HCT116 (cell line): Measurements from ENCODE around the gene AP1S1. TPM values are rescaled to one million over a fixed set of nuclear protein-coding genes. Genes with fewer than 3 reads are reported as not detected.

ENCODE experiments used
- ATAC-seq: fragments of 200-7000 bp; cut with Tn5 transposase; 2 replicates; pipeline ENCODE4 v1.9.1; 2020; ENCODE audit warnings: mild to moderate bottlenecking, moderate library complexity
- BruUV-seq: library from RNA; stranded (reverse); fragments of 400-500 nt; replicated peaks from 2 replicates; lab custom pipeline; 2021; lab: Mats Ljungman, UMichigan
- CTCF ChIA-PET: fragments of 300-600 bp; sonication (Branson Sonifier 250); formaldehyde crosslinking; loops from one replicate; lab custom pipeline; 2021; ENCODE audit warnings: antibody characterized with exemption; lab: Charles Lee
- POLR2A ChIA-PET: fragments of 300-600, 350-600 bp; sonication (Branson Sonifier 250); formaldehyde crosslinking; loops from one replicate; lab custom pipeline; 2021; ENCODE audit warnings: antibody characterized with exemption; lab: Charles Lee
- RAD21 ChIA-PET, 2 experiments: fragments of 300-600 bp; sonication (Branson Sonifier 250); formaldehyde crosslinking; loops; one replicate each; lab custom pipeline; 2023; ENCODE audit warnings: low total read pairs in 2 of 2; ENCODE audit not compliant: uncharacterized antibody in 2 of 2, unreplicated experiment in 2 of 2, low non-redundant PET in 1 of 2; lab: Charles Lee
- DNase-seq: peaks from one replicate; pipeline ENCODE4 v3.0.0-alpha.2; 2010; ENCODE audit warnings: low read depth, low spot score
- H2AFZ ChIP-seq: fragments of 200-600 bp; shearing (Covaris generic), sonication (generic); 2 replicates; pipeline ENCODE4 v1.6.1; 2017; ENCODE audit warnings: low read depth, mixed run types, mixed read lengths, antibody characterized with exemption, low read length; ENCODE audit not compliant: poor library complexity, severe bottlenecking
- H3K27ac ChIP-seq: 2 replicates; pipeline ENCODE4 v1.5.1; 2012; ENCODE audit warnings: low read depth, low read length
- H3K27me3 ChIP-seq: fragments of 200-600 bp; sonication (generic); 2 replicates; pipeline ENCODE4 v1.6.1; 2016; ENCODE audit warnings: mixed run types, low read length, mixed read lengths; ENCODE audit not compliant: insufficient read depth
- H3K36me3 ChIP-seq, 2 experiments: fragments of 200-500 bp in 1 of 2; fragments of 200-600 bp in 1 of 2; sonication (Bioruptor generic) in 1 of 2; sonication (generic) in 1 of 2; 2 replicates each; pipeline versions ENCODE4 v1.5.1 to v1.6.1; 2014 to 2016; ENCODE audit warnings: low read length in 2 of 2, inconsistent platforms in 1 of 2, mixed read lengths in 1 of 2, mixed run types in 1 of 2; ENCODE audit not compliant: insufficient read depth in 2 of 2, control insufficient read depth in 1 of 2
- H3K4me1 ChIP-seq, 2 experiments: fragments of 200-600 bp in 1 of 2; sonication (generic) in 1 of 2; 2 replicates each; pipeline versions ENCODE4 v1.5.1 to v1.6.1; 2012 to 2017; ENCODE audit warnings: low read length in 2 of 2, inconsistent platforms in 1 of 2, mild to moderate bottlenecking in 1 of 2, mixed read lengths in 1 of 2, mixed run types in 1 of 2, moderate library complexity in 1 of 2; ENCODE audit not compliant: insufficient read depth in 2 of 2, control insufficient read depth in 1 of 2
- H3K4me2 ChIP-seq: fragments of 200-600 bp; sonication (generic); 2 replicates; pipeline ENCODE4 v1.6.1; 2017; ENCODE audit warnings: mixed run types, low read length, mixed read lengths
- H3K4me3 ChIP-seq, 2 experiments: fragments of 200-600 bp in 1 of 2; sonication (generic) in 1 of 2; replicated peaks in 1 of 2; 2 replicates each; pipeline ENCODE4 v1.5.1; 2011 to 2016; ENCODE audit warnings: low read length in 2 of 2, control low read depth in 1 of 2, low read depth in 1 of 2, mild to moderate bottlenecking in 1 of 2, mixed read lengths in 1 of 2, mixed run types in 1 of 2
- H3K79me2 ChIP-seq: fragments of 200-600 bp; sonication (generic); 2 replicates; pipeline ENCODE4 v1.6.1; 2017; ENCODE audit warnings: mild to moderate bottlenecking, mixed run types, low read length, moderate library complexity, mixed read lengths; ENCODE audit not compliant: insufficient read depth
- H3K9ac ChIP-seq: fragments of 200-600 bp; sonication (generic); 2 replicates; pipeline ENCODE4 v1.6.1; 2016; ENCODE audit warnings: low read length, mixed read lengths
- H3K9me2 ChIP-seq: fragments of 200-600 bp; sonication (generic), shearing (Covaris generic); 2 replicates; pipeline ENCODE4 v1.6.1; 2017; ENCODE audit warnings: mixed run types, mild to moderate bottlenecking, moderate library complexity; ENCODE audit not compliant: insufficient read depth
- H3K9me3 ChIP-seq, 2 experiments: fragments of 200-500 bp in 1 of 2; fragments of 200-600 bp in 1 of 2; sonication (Bioruptor generic) in 1 of 2; sonication (generic) in 1 of 2; 2 replicates each; pipeline ENCODE4 v1.6.1; 2014 to 2017; ENCODE audit warnings: low read length in 2 of 2, mixed read lengths in 2 of 2, inconsistent platforms in 1 of 2, low read depth in 1 of 2, mild to moderate bottlenecking in 1 of 2, mixed run types in 1 of 2, moderate library complexity in 1 of 2; ENCODE audit not compliant: control insufficient read depth in 1 of 2, insufficient read depth in 1 of 2
- H4K20me1 ChIP-seq: fragments of 200-600 bp; sonication (generic), shearing (Covaris generic); 2 replicates; pipeline ENCODE4 v1.6.1; 2017; ENCODE audit warnings: mixed run types, mild to moderate bottlenecking, moderate library complexity; ENCODE audit not compliant: insufficient read depth
- ATF3 ChIP-seq: IDR thresholded peaks from 2 replicates; pipeline ENCODE4 v1.6.1; 2012
- CBX3 ChIP-seq: IDR thresholded peaks from 2 replicates; pipeline ENCODE4 v1.6.1; 2012; ENCODE audit warnings: low read depth
- CEBPB ChIP-seq: IDR thresholded peaks from 2 replicates; pipeline ENCODE4 v1.6.1; 2012; ENCODE audit warnings: low read depth
- EGR1 ChIP-seq: IDR thresholded peaks from 2 replicates; pipeline ENCODE4 v1.6.1; 2012; ENCODE audit warnings: low read depth
- ELF1 ChIP-seq: IDR thresholded peaks from 2 replicates; pipeline ENCODE4 v1.6.1; 2012; ENCODE audit warnings: low read depth, borderline replicate concordance
- JUND ChIP-seq: IDR thresholded peaks from 2 replicates; pipeline ENCODE4 v1.6.1; 2012
- POLR2AphosphoS5 ChIP-seq: IDR thresholded peaks from 2 replicates; pipeline ENCODE4 v1.6.1; 2011; ENCODE audit warnings: mild to moderate bottlenecking, low read depth, low read length, moderate library complexity
- RAD21 ChIP-seq: IDR thresholded peaks from 2 replicates; pipeline ENCODE4 v1.6.1; 2012; ENCODE audit warnings: low read depth, mild to moderate bottlenecking
- SP1 ChIP-seq: IDR thresholded peaks from 2 replicates; pipeline ENCODE4 v1.6.1; 2012; ENCODE audit warnings: low read depth
- ZFX ChIP-seq: fragments of 450-650 bp; IDR thresholded peaks from 2 replicates; pipeline ENCODE4 v1.6.1; 2017
- intact Hi-C: fragments of 100-400 bp; cut with micrococcal nuclease; formaldehyde crosslinking; loops from 2 replicates; pipeline ENCODE4 v1.10.0; 2022
- total RNA-seq: library from RNA; stranded (reverse); gene quantifications from one replicate; pipeline ENCODE4 v1.2.1, GENCODE V29; 2021; ENCODE audit not compliant: unreplicated experiment

AP1S1 gene
- total RNA-seq, 1 experiment from 2014 or later, result 130 TPM

GRCh38 chr7:101124376-101125056, 29.8 kb upstream of the AP1S1 start:
- no TSS peak for BruUV-seq
- no peak for TF ChIP-seq CEBPB
- no peak for TF ChIP-seq ATF3
- no peak for TF ChIP-seq JUND
- no peak for TF ChIP-seq CBX3
- no peak for TF ChIP-seq SP1
- TF ChIP-seq ZFX, result no peak
- TF ChIP-seq POLR2AphosphoS5, result no peak
- no peak for TF ChIP-seq EGR1
- TF ChIP-seq RAD21, result no peak
- no peak for TF ChIP-seq ELF1
- H3K36me3 ChIP-seq, result no peaks in the 10 kb centered on the region
- H3K27me3 ChIP-seq, result no peaks in the 10 kb centered on the region
- H3K4me1 ChIP-seq, result peaks cover 59 to 91% of the 10 kb centered on the region in 2 experiments
- ChIA-PET RAD21 (no interaction called here), POLR2A (interaction anchor here (1.1 to 4.0 kb wide), 3 partner anchors 15 to 28 kb away, joined by 3 to 23 read pairs (median 8); no protein-coding TSS in a partner anchor), CTCF (interaction anchor here (1.2 to 1.6 kb wide), 2 partner anchors 47 to 68 kb away, joined by 3 to 5 read pairs; no protein-coding TSS in a partner anchor)
- DNase-seq (no peak), ATAC-seq (no peak)
- peak overlapping the region; percentile 55 for H3K27ac ChIP-seq
- H3K9ac ChIP-seq, result peak overlapping the region; percentile 16; the same call in 1 of the 2 replicates
- no peaks in the 10 kb centered on the region for H3K9me2 ChIP-seq
- H3K4me3 ChIP-seq, result no peak overlapping the region
- intact Hi-C loops, result no loop called here
- H3K9me3 ChIP-seq, result no peaks in the 10 kb centered on the region
- no peaks in the 10 kb centered on the region for H3K79me2 ChIP-seq
- H4K20me1 ChIP-seq, result no peaks in the 10 kb centered on the region
- no peak overlapping the region for H2AFZ ChIP-seq
- H3K4me2 ChIP-seq, result peak overlapping the region; percentile 43
